ENCODE measurements around the gene ACOX3. TPM values are rescaled to one million over a fixed set of nuclear protein-coding genes. Genes with fewer than 3 reads are reported as not detected.
"Not testable (repeated sequence)": the region's sequence is repeated elsewhere in the genome, so short reads cannot be mapped to it uniquely, and the experiment has no call there.

The ACOX3 gene
- 10 to 100 TPM; 42.3 to 86.2 (median 50.3) TPM for total RNA-seq

GRCh38 chr4:8440492-8441311 is at the start of gene ACOX3, which contains the start of gene TRMT44:
Gene ACOX3, minus strand, starts transcription at chr4:8440723. Its CDS starts 24,202 bp downstream, at chr4:8416521.
Gene TRMT44, plus strand, starts transcription at chr4:8440777. Its CDS starts 46 bp downstream, at chr4:8440823.
- intact Hi-C loops (cut with DNase I), result no loop called here
- peak within 1 kb of the TSS; percentile 92 to 99 (median 96) for H3K27ac ChIP-seq
- 0 to 1% methylated on average over 5 to 16 of the region's 60 CpGs for WGBS, 2 donors
- H3K9me3 ChIP-seq, result no peaks in the 10 kb centered on the region
- peaks cover 18 to 78% (median 46%) of the 10 kb centered on the region in 3 donors for H3K4me1 ChIP-seq
- peak in 3 of 4 donors; percentile 59 to 79 (median 64) for TF ChIP-seq POLR2A (IDR thresholded peaks at IDR 0.05)
- peak in 2 of 6 experiments; percentile 22 to 48 for TF ChIP-seq CTCF (IDR thresholded peaks at IDR 0.05)
- peak; percentile 49 for DNase-seq
- H3K4me3 ChIP-seq, result peak within 1 kb of the TSS; percentile 77 to 97 (median 82)
- no peaks in the 10 kb centered on the region for H3K27me3 ChIP-seq
- H3K36me3 ChIP-seq, result peaks cover 0 to 14% (median 0%) of the 10 kb centered on the region in 3 donors

DNA sequence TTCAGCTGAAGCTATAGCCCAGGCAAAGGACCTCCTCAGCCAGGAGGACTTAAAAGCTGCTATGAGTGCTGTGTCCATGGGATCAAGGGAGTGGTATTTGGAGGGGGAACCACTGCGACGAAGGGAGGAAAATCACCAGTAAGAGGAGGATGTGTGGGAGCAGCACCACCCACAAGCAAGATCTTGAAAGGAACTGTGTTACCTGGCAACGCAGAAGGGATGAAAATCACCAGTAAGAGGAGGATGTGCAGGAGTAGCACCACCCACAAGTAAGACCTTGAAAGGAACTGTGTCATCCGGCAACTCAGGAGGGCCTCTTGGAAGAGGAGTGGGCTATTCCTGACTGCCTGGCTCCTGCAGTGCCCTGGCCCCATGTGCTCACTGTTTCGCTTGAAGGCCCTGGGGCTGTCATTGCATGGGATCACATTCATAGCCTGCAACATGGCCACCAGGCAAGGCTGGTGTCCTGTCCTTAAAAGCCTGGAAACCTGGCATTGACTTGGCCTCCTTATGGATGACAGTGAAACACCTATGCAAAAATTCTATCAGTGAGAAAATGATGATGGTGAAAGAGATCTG is 48.4 kb upstream of the ACOX3 start:
- no peak for DNase-seq
- Histone ChIP-seq H3K27me3 (no peaks in the 10 kb centered on the region), H3K4me1 (no peaks in the 10 kb centered on the region), H3K27ac (no peak overlapping the region), H3K4me3 (no peak overlapping the region), H3K9me3 (no peaks in the 10 kb centered on the region), H3K36me3 (no peaks in the 10 kb centered on the region)
- 87 to 90% methylated on average over 5 of the region's 5 CpGs for WGBS, 2 donors
- TF ChIP-seq CTCF (IDR thresholded peaks at IDR 0.05), result no peak
- TF ChIP-seq POLR2A (IDR thresholded peaks at IDR 0.05), result no peak
- intact Hi-C loops (cut with DNase I), result no loop called here

- H3K27me3 ChIP-seq; H3K27ac ChIP-seq; DNase-seq; H3K4me1 ChIP-seq; H3K4me3 ChIP-seq; H3K36me3 ChIP-seq; intact Hi-C loops (cut with DNase I); H3K9me3 ChIP-seq: not testable (repeated sequence)
- 52 to 54% methylated on average over 9 of the region's 9 CpGs for WGBS, 2 donors
Measured at GRCh38 chr4:8486643-8487042, 46.1 kb upstream of the ACOX3 start.

DNA sequence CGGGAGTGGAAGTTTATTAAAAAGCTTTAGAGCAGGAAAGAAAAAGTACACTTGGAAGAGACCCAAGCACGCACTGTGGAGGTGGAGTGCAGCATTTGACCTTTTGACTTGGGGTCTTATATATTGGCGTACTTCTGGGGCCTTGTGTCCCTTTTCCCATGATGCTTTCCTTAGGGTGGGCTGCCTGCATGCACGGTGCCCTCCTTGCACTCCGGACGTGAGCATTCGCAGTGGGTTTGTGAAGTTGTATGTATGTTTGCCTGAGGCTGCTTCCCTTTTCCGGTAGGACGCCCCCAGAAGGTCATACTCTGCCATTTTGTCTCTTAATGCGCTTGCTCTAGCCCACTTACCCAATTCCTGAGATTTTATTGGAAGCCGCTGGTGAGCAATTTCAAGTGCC is 39.7 kb upstream of the ACOX3 start:
- TF ChIP-seq CTCF (IDR thresholded peaks at IDR 0.05), result no peak
- TF ChIP-seq POLR2A (IDR thresholded peaks at IDR 0.05), result no peak
- intact Hi-C loops (cut with DNase I), result no loop called here
- Histone ChIP-seq H3K27ac (no peak overlapping the region), H3K27me3 (no peaks in the 10 kb centered on the region), H3K4me1 (no peaks in the 10 kb centered on the region), H3K36me3 (peaks cover 0 to 40% (median 0%) of the 10 kb centered on the region in 3 donors), H3K4me3 (no peak overlapping the region), H3K9me3 (no peaks in the 10 kb centered on the region)
- DNase-seq, result no peak
- WGBS, 2 donors, result 91 to 92% methylated on average over 11 of the region's 11 CpGs

DNA sequence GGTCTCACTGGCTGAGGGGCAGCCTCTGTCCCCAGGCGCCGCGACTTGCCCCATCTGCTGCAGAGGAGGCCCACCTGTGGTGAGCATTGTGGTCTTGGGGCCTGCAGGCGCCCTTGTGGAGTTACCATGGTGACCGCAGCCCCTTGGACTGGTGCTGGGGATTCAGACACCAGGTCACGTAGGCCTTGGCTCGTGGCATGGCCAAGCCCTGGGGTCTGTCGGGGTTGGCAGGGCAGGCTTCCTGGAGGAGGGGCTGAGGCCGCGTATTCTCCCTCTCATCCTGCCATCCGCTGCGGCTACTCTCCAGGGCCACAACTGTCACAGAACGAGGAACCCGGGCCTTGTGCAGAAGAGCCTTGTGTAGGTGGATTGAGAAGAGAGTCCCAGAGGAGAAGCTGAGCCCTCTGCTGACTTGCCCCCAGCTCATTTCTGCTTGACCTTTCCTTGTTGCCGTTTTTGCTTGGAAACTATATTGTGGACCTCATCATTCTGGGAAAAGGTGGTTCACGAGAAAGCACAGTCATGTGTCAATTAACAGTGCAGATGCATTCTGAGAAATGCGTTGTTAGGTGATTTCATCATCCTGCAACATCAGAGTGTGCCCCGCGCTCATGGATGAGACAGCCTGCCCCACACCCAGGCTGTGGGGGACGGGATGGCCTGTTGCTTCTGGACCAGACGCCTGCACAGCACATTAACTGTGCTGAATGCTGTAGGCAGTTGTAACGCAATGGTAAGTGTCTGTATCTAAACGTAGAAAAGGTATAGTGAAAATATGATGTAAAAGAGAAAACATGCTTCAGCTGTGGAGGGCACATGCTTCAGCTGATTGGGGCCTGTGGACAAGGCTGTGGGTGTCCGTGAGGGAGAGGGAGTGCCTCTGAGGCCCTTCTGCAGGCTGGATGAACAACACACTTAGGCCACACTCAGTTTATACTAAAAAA is 38.5 kb upstream of the ACOX3 start:
- no peak for TF ChIP-seq CTCF (IDR thresholded peaks at IDR 0.05)
- no peak for TF ChIP-seq POLR2A (IDR thresholded peaks at IDR 0.05)
- Histone ChIP-seq H3K27ac (no peak overlapping the region), H3K9me3 (no peaks in the 10 kb centered on the region), H3K27me3 (no peaks in the 10 kb centered on the region), H3K4me3 (no peak overlapping the region), H3K36me3 (peaks cover 0 to 49% (median 0%) of the 10 kb centered on the region in 3 donors), H3K4me1 (peaks cover 0 to 4% (median 0%) of the 10 kb centered on the region in 3 donors)
- intact Hi-C loops (cut with DNase I), result no loop called here
- WGBS, 2 donors, result 86 to 90% methylated on average over 17 of the region's 24 CpGs
- DNase-seq, result no peak
